B cell (primary cell): Measurements from ENCODE around the gene UCK1. TPM values are rescaled to one million over a fixed set of nuclear protein-coding genes. Genes with fewer than 3 reads are reported as not detected.

Experiments
- ATAC-seq: fragments of 200-7000 bp; cut with Tn5 transposase; one replicate; pipeline ENCODE4 v1.10.0; 2021; ENCODE audit warnings: low read depth, mild to moderate bottlenecking, moderate number of reproducible peaks, moderate library complexity
- CTCF ChIA-PET: fragments of 350-600 bp; sonication (Branson Sonifier 250); formaldehyde crosslinking; loops from one replicate; lab custom pipeline; 2021; ENCODE audit warnings: antibody characterized with exemption, inconsistent platforms; lab: Charles Lee
- POLR2A ChIA-PET: fragments of 350-600 bp; sonication (Branson Sonifier 250); formaldehyde crosslinking; loops from one replicate; lab custom pipeline; 2021; ENCODE audit warnings: antibody characterized with exemption; lab: Charles Lee
- DNase-seq: peaks from one replicate; pipeline ENCODE4 v3.0.0; 2013
- H2AFZ ChIP-seq: 2 replicates; pipeline ENCODE4 v1.6.1; 2012; ENCODE audit warnings: mild to moderate bottlenecking, low read depth, low read length; ENCODE audit not compliant: insufficient read depth, poor library complexity, severe bottlenecking
- H3K27ac ChIP-seq, 2 donors: 1 replicate in 1 of 2; 2 replicates in 1 of 2; pipeline ENCODE4 v1.5.1; 2012 to 2013; ENCODE audit warnings: low read length in 2 of 2, mild to moderate bottlenecking in 2 of 2, moderate library complexity in 1 of 2
- H3K27me3 ChIP-seq, 4 experiments: fragments of 200-600 bp in 1 of 4; sonication (generic) in 1 of 4; replicated peaks in 1 of 4; 1 replicate in 2 of 4; 2 replicates in 2 of 4; pipeline versions ENCODE4 v1.6.1 to v1.7.0; 2013 to 2016; ENCODE audit warnings: low read length in 3 of 4, mild to moderate bottlenecking in 2 of 4, mixed read lengths in 1 of 4, moderate library complexity in 1 of 4; ENCODE audit not compliant: insufficient read depth in 4 of 4, control insufficient read depth in 3 of 4; ENCODE audit errors: control extremely low read depth in 1 of 4
- H3K36me3 ChIP-seq, 2 experiments: replicated peaks in 1 of 2; 1 replicate in 1 of 2; 2 replicates in 1 of 2; pipeline versions ENCODE4 v1.6.1 to v1.7.1; 2013; ENCODE audit warnings: low read length in 1 of 2; ENCODE audit not compliant: insufficient read depth in 2 of 2, control insufficient read depth in 1 of 2; ENCODE audit errors: control extremely low read depth in 1 of 2, extremely low read depth in 1 of 2
- H3K4me1 ChIP-seq, 2 donors: fragments of 200-600 bp in 1 of 2; sonication (generic) in 1 of 2; 1 replicate in 1 of 2; 2 replicates in 1 of 2; pipeline versions ENCODE4 v1.5.1 to v1.6.1; 2013 to 2017; ENCODE audit warnings: low read length in 2 of 2; ENCODE audit not compliant: control insufficient read depth in 2 of 2, insufficient read depth in 2 of 2
- H3K4me2 ChIP-seq: replicated peaks from 2 replicates; pipeline ENCODE3; 2012; ENCODE audit warnings: mild to moderate bottlenecking, low read depth, low read length; ENCODE audit not compliant: poor library complexity, severe bottlenecking
- H3K4me3 ChIP-seq, 5 experiments: fragments of 200-600 bp in 1 of 5; sonication (generic) in 1 of 5; 1 replicate in 3 of 5; 2 replicates in 2 of 5; pipeline versions ENCODE4 v1.5.1 to v1.7.0; 2011 to 2016; ENCODE audit warnings: low read length in 4 of 5, mild to moderate bottlenecking in 4 of 5, low read depth in 2 of 5, control low read depth in 1 of 5, moderate library complexity in 1 of 5; ENCODE audit not compliant: insufficient read depth in 1 of 5; ENCODE audit errors: control extremely low read depth in 1 of 5, extremely low read depth in 1 of 5
- H3K79me2 ChIP-seq: fragments of 200-600 bp; sonication (generic); one replicate; pipeline ENCODE4 v1.6.0; 2016; ENCODE audit warnings: low read length; ENCODE audit not compliant: control insufficient read depth, insufficient read depth
- H3K9ac ChIP-seq: fragments of 200-600 bp; sonication (generic); 2 replicates; pipeline ENCODE4 v1.6.1; 2017; ENCODE audit warnings: mild to moderate bottlenecking, low read length, moderate library complexity
- H3K9me3 ChIP-seq, 3 donors: one replicate each; pipeline versions ENCODE4 v1.6.1 to v1.7.1; 2013; ENCODE audit warnings: low read length in 2 of 3; ENCODE audit not compliant: control insufficient read depth in 2 of 3, insufficient read depth in 1 of 3; ENCODE audit errors: control extremely low read depth in 1 of 3
- H4K20me1 ChIP-seq: 2 replicates; pipeline ENCODE4 v1.6.0; 2012; ENCODE audit warnings: mild to moderate bottlenecking, low read length; ENCODE audit not compliant: insufficient read depth, control insufficient read depth, poor library complexity, severe bottlenecking
- H3K27ac Mint-ChIP-seq: one replicate; pipeline ENCODE4 v1.8.0; 2021; ENCODE audit warnings: mixed read lengths
- H3K27me3 Mint-ChIP-seq: one replicate; pipeline ENCODE4 v1.8.0; 2021; ENCODE audit warnings: mixed read lengths
- H3K4me1 Mint-ChIP-seq: one replicate; pipeline ENCODE4 v1.8.0; 2021; ENCODE audit warnings: mixed read lengths
- H3K4me3 Mint-ChIP-seq: one replicate; pipeline ENCODE4 v1.8.0; 2021; ENCODE audit warnings: mixed read lengths
- H3K9me3 Mint-ChIP-seq: one replicate; pipeline ENCODE4 v1.8.0; 2022; ENCODE audit warnings: mixed read lengths; ENCODE audit not compliant: insufficient read depth
- EZH2 ChIP-seq: IDR thresholded peaks from 2 replicates; pipeline ENCODE4 v1.6.1; 2012; ENCODE audit warnings: borderline replicate concordance, low read depth, mild to moderate bottlenecking, moderate library complexity, low read length; ENCODE audit not compliant: insufficient read depth, poor library complexity, severe bottlenecking
- WGBS: methylation state at CpG from one replicate; pipeline ENCODE4 v1.1.5; 2013; ENCODE audit warnings: missing lambda C conversion rate; ENCODE audit not compliant: insufficient coverage; 5-methylcytosine and 5-hydroxymethylcytosine counted together
- intact Hi-C: fragments of 100-400 bp; cut with micrococcal nuclease; formaldehyde crosslinking; loops from one replicate; pipeline ENCODE4 v1.10.0; 2022
- polyA plus RNA-seq: library from polyadenylated mRNA; depleted of rRNA; stranded (reverse); fragments of >200 nt; gene quantifications from 2 replicates; pipeline ENCODE4 v1.2.3, GENCODE V29; 2012
- total RNA-seq, 2 donors: library from RNA; stranded (reverse); fragments of 120-200 nt in 1 of 2; gene quantifications; 1 replicate in 1 of 2; 2 replicates in 1 of 2; pipeline versions ENCODE4 v1.2.3 to v1.2.4, GENCODE V29; 2013 to 2022
- TF ChIP-seq, protein P1 (sequence below): fragments of 200-600 bp; IDR thresholded peaks from one replicate; pipeline ENCODE4 v1.8.0; 2022; ENCODE audit warnings: antibody characterized with exemption, mild to moderate bottlenecking

Gene UCK1
- total and polyA plus RNA-seq, 2 donors (not counting 1 experiment from before 2014, with no cell fraction given): 25.3 to 39.3 TPM

DNA sequence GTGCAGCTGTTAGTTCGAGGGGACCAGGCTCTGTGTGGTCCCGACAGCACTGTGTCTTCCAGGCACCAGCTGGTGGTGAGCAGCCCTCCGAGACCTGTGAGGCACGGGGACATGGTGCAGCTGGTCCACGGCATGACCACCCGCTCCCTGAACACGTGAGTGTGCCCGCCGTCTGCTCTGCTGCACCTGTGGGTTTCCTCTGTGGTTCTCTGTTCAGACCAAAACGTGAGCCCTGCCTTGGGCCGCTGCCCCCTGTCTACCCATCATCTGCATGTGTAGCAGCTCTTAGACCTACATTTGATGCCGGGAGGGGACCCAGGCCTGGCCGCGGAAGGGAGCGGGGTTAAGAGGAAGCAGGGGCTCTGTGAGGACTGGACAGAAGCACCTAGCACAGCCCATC lies 17.9 kb downstream of the UCK1 start:
- H3K4me3 ChIP-seq: no peak overlapping the region
- H3K9me3 Mint-ChIP-seq: no peaks in the 10 kb centered on the region
- no peak overlapping the region for H3K4me2 ChIP-seq
- no peak overlapping the region for H3K27ac Mint-ChIP-seq
- intact Hi-C loops: no loop called here
- DNase-seq (no peak), ATAC-seq (no peak)
- H2AFZ ChIP-seq: no peak overlapping the region
- H3K27me3 Mint-ChIP-seq: no peaks in the 10 kb centered on the region
- no peak overlapping the region for H3K9ac ChIP-seq
- no peaks in the 10 kb centered on the region for H3K27me3 ChIP-seq
- H4K20me1 ChIP-seq: no peaks in the 10 kb centered on the region
- H3K4me3 Mint-ChIP-seq: no peak overlapping the region
- no peaks in the 10 kb centered on the region for H3K79me2 ChIP-seq
- peaks cover 5% of the 10 kb centered on the region for H3K4me1 Mint-ChIP-seq
- peaks cover 0 to 18% of the 10 kb centered on the region in 2 donors for H3K4me1 ChIP-seq
- H3K27ac ChIP-seq: no peak overlapping the region
- POLR2A ChIA-PET: no interaction called here
- TF ChIP-seq EZH2: no peak
- TF ChIP-seq, protein P1, sequence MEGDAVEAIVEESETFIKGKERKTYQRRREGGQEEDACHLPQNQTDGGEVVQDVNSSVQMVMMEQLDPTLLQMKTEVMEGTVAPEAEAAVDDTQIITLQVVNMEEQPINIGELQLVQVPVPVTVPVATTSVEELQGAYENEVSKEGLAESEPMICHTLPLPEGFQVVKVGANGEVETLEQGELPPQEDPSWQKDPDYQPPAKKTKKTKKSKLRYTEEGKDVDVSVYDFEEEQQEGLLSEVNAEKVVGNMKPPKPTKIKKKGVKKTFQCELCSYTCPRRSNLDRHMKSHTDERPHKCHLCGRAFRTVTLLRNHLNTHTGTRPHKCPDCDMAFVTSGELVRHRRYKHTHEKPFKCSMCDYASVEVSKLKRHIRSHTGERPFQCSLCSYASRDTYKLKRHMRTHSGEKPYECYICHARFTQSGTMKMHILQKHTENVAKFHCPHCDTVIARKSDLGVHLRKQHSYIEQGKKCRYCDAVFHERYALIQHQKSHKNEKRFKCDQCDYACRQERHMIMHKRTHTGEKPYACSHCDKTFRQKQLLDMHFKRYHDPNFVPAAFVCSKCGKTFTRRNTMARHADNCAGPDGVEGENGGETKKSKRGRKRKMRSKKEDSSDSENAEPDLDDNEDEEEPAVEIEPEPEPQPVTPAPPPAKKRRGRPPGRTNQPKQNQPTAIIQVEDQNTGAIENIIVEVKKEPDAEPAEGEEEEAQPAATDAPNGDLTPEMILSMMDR: no peak
- H3K36me3 ChIP-seq: peaks cover 0 to 58% of the 10 kb centered on the region in 2 experiments
- H3K9me3 ChIP-seq: peaks cover 0 to 21% (median 9%) of the 10 kb centered on the region in 3 donors
- WGBS: 42% methylated on average over 15 of the region's 15 CpGs
- CTCF ChIA-PET: no interaction called here

GRCh38 chr9:131511880-131512279 lies 19.2 kb downstream of the UCK1 start:
- 98% methylated on average over 6 of the region's 6 CpGs for WGBS
- Mint-ChIP-seq H3K27me3 (no peaks in the 10 kb centered on the region), H3K9me3 (no peaks in the 10 kb centered on the region), H3K4me1 (peaks cover 5% of the 10 kb centered on the region), H3K4me3 (no peak overlapping the region), H3K27ac (no peak overlapping the region)
- H4K20me1 ChIP-seq: no peaks in the 10 kb centered on the region
- no peaks in the 10 kb centered on the region for H3K79me2 ChIP-seq
- no peak for DNase-seq
- intact Hi-C loops: no loop called here
- peaks cover 0 to 18% of the 10 kb centered on the region in 2 donors for H3K4me1 ChIP-seq
- peaks cover 0 to 52% of the 10 kb centered on the region in 2 experiments for H3K36me3 ChIP-seq
- H3K4me2 ChIP-seq: no peak overlapping the region
- TF ChIP-seq EZH2: no peak
- TF ChIP-seq, protein P1: no peak
- POLR2A ChIA-PET: no interaction called here
- no peak for ATAC-seq
- H3K27me3 ChIP-seq: no peaks in the 10 kb centered on the region
- H2AFZ ChIP-seq: no peak overlapping the region
- H3K9me3 ChIP-seq: peaks cover 0 to 21% (median 9%) of the 10 kb centered on the region in 3 donors
- H3K4me3 ChIP-seq: no peak overlapping the region
- CTCF ChIA-PET: no interaction called here
- H3K27ac ChIP-seq: no peak overlapping the region
- H3K9ac ChIP-seq: no peak overlapping the region
